Tibial nerve (tissue), 4 donors: ENCODE data around the gene SLC25A48.

Experiments used
- EP300 ChIP-seq, 2 donors: sonication (generic); formaldehyde crosslinking; IDR thresholded peaks; one replicate each; pipeline ENCODE4 v1.6.1; 2017; ENCODE audit warnings: antibody characterized with exemption in 2 of 2, mild to moderate bottlenecking in 1 of 2
- POLR2A ChIP-seq, 2 donors: fragments of 450-650 bp; IDR thresholded peaks; one replicate each; pipeline ENCODE4 v1.6.1; 2017; ENCODE audit warnings: antibody characterized with exemption in 2 of 2, mild to moderate bottlenecking in 2 of 2, moderate library complexity in 2 of 2
- TF ChIP-seq, protein P1 (sequence below), 5 experiments: fragments of 200-600 bp in 3 of 5; fragments of 450-650 bp in 2 of 5; sonication (generic) in 3 of 5; IDR thresholded peaks; one replicate each; pipeline ENCODE4 v1.5.1; 2016 to 2019; ENCODE audit warnings: antibody characterized with exemption in 5 of 5, mild to moderate bottlenecking in 3 of 5, moderate library complexity in 2 of 5

- TF ChIP-seq, protein P1, sequence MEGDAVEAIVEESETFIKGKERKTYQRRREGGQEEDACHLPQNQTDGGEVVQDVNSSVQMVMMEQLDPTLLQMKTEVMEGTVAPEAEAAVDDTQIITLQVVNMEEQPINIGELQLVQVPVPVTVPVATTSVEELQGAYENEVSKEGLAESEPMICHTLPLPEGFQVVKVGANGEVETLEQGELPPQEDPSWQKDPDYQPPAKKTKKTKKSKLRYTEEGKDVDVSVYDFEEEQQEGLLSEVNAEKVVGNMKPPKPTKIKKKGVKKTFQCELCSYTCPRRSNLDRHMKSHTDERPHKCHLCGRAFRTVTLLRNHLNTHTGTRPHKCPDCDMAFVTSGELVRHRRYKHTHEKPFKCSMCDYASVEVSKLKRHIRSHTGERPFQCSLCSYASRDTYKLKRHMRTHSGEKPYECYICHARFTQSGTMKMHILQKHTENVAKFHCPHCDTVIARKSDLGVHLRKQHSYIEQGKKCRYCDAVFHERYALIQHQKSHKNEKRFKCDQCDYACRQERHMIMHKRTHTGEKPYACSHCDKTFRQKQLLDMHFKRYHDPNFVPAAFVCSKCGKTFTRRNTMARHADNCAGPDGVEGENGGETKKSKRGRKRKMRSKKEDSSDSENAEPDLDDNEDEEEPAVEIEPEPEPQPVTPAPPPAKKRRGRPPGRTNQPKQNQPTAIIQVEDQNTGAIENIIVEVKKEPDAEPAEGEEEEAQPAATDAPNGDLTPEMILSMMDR (IDR thresholded peaks at IDR 0.05), result no peak
- TF ChIP-seq POLR2A (IDR thresholded peaks at IDR 0.05) (no peak), EP300 (IDR thresholded peaks at IDR 0.05) (no peak)
Observed at GRCh38 chr5:135839566-135839965, 5.1 kb downstream of the SLC25A48 start.
